ENCODE measurements around the gene FAM53B. TPM values are rescaled to one million over a fixed set of nuclear protein-coding genes. Genes with fewer than 3 reads are reported as not detected.

Gene FAM53B
- total and polyA plus RNA-seq, 4 donors = 14.6 to 45.4 (median 18.2) TPM

GRCh38 chr10:124725171-124725631, 19.0 kb downstream of the FAM53B start:
- ATAC-seq (ENCODE audit: insufficient read depth, low FRiP score) (no peak), DNase-seq (no peak)
- H3K4me1 ChIP-seq (ENCODE audit: control insufficient read depth in 5 of 5, insufficient read depth in 5 of 5, low read length in 5 of 5) = peaks cover 33 to 68% (median 48%) of the 10 kb centered on the region in 5 donors
- H3K27me3 ChIP-seq (ENCODE audit: control insufficient read depth in 3 of 3, insufficient read depth in 3 of 3, low read length in 2 of 3) = no peaks in the 10 kb centered on the region
- WGBS, 2 donors = 91 to 95% methylated on average over 9 of the region's 9 CpGs
- H3K9me3 ChIP-seq (ENCODE audit: control insufficient read depth in 4 of 4, insufficient read depth in 3 of 4, low read length in 3 of 4) = no peaks in the 10 kb centered on the region
- no peak overlapping the region for H3K9ac ChIP-seq (ENCODE audit: insufficient read depth in 1 of 2, low read length in 2 of 2)
- H3K36me3 ChIP-seq (ENCODE audit: control insufficient read depth in 4 of 4, insufficient read depth in 4 of 4, low read length in 4 of 4) = no peaks in the 10 kb centered on the region
- H3K4me3 ChIP-seq = no peak overlapping the region
- no peak overlapping the region for H3K27ac ChIP-seq (ENCODE audit: low read depth in 1 of 2, low read length in 1 of 2)
- TF ChIP-seq CTCF (IDR thresholded peaks at IDR 0.05; ENCODE audit: control extremely low read depth, extremely low read depth) = no peak

- H3K9ac ChIP-seq (ENCODE audit: insufficient read depth in 1 of 2, low read length in 2 of 2) = no peak overlapping the region
- H3K27ac ChIP-seq (ENCODE audit: low read depth in 1 of 2, low read length in 1 of 2) = peak overlapping the region; percentile 62 to 93
- H3K9me3 ChIP-seq (ENCODE audit: control insufficient read depth in 4 of 4, insufficient read depth in 3 of 4, low read length in 3 of 4) = no peaks in the 10 kb centered on the region
- H3K4me3 ChIP-seq = no peak overlapping the region
- no peaks in the 10 kb centered on the region for H3K36me3 ChIP-seq (ENCODE audit: control insufficient read depth in 4 of 4, insufficient read depth in 4 of 4, low read length in 4 of 4)
- ATAC-seq (ENCODE audit: insufficient read depth, low FRiP score) = no peak
- TF ChIP-seq CTCF (IDR thresholded peaks at IDR 0.05; ENCODE audit: control extremely low read depth, extremely low read depth) = no peak
- H3K27me3 ChIP-seq (ENCODE audit: control insufficient read depth in 3 of 3, insufficient read depth in 3 of 3, low read length in 2 of 3) = no peaks in the 10 kb centered on the region
- WGBS, 2 donors = 75 to 79% methylated on average over 20 of the region's 20 CpGs
- H3K4me1 ChIP-seq (ENCODE audit: control insufficient read depth in 5 of 5, insufficient read depth in 5 of 5, low read length in 5 of 5) = peaks cover 35 to 67% (median 45%) of the 10 kb centered on the region in 5 donors
- no peak for DNase-seq
Observed at GRCh38 chr10:124724279-124725027, 19.7 kb downstream of the FAM53B start.

GRCh38 chr10:124723826-124724225, 20.4 kb downstream of the FAM53B start:
- Histone ChIP-seq H3K9me3 (ENCODE audit: control insufficient read depth in 4 of 4, insufficient read depth in 3 of 4, low read length in 3 of 4) (no peaks in the 10 kb centered on the region), H3K36me3 (ENCODE audit: control insufficient read depth in 4 of 4, insufficient read depth in 4 of 4, low read length in 4 of 4) (no peaks in the 10 kb centered on the region), H3K4me1 (ENCODE audit: control insufficient read depth in 5 of 5, insufficient read depth in 5 of 5, low read length in 5 of 5) (peaks cover 41 to 67% (median 45%) of the 10 kb centered on the region in 5 donors), H3K4me3 (no peak overlapping the region), H3K27ac (ENCODE audit: low read depth in 1 of 2, low read length in 1 of 2) (peak overlapping the region; percentile 62 to 93), H3K27me3 (ENCODE audit: control insufficient read depth in 3 of 3, insufficient read depth in 3 of 3, low read length in 2 of 3) (no peaks in the 10 kb centered on the region), H3K9ac (ENCODE audit: insufficient read depth in 1 of 2, low read length in 2 of 2) (peak overlapping the region in 1 of 2 donors; percentile 30)
- DNase-seq (no peak), ATAC-seq (ENCODE audit: insufficient read depth, low FRiP score) (no peak)
- TF ChIP-seq CTCF (IDR thresholded peaks at IDR 0.05; ENCODE audit: control extremely low read depth, extremely low read depth) = no peak
- 68 to 73% methylated on average over 9 of the region's 9 CpGs for WGBS, 2 donors
